ENCODE results near the gene CHST8.
"Not testable (repeated sequence)": the region's sequence is repeated elsewhere in the genome, so short reads cannot be mapped to it uniquely, and the experiment has no call there.

Gene CHST8

GRCh38 chr19:33646306-33646705 is 24.6 kb downstream of the CHST8 start:
- no peaks in the 10 kb centered on the region for H3K36me3 Mint-ChIP-seq
- no peak overlapping the region for H3K27ac Mint-ChIP-seq
- peaks cover 5% of the 10 kb centered on the region for H3K27me3 Mint-ChIP-seq
- H3K4me1 Mint-ChIP-seq (ENCODE audit: low read depth) = peaks cover 2% of the 10 kb centered on the region
- no peaks in the 10 kb centered on the region for H3K9me3 Mint-ChIP-seq (ENCODE audit: low read depth)
- no peak overlapping the region for H3K4me3 Mint-ChIP-seq

GRCh38 chr19:33647146-33647545 is 25.4 kb downstream of the CHST8 start:
- H3K27ac Mint-ChIP-seq = no peak overlapping the region
- H3K4me3 Mint-ChIP-seq = no peak overlapping the region
- H3K27me3 Mint-ChIP-seq = peaks cover 5% of the 10 kb centered on the region
- peaks cover 2% of the 10 kb centered on the region for H3K4me1 Mint-ChIP-seq (ENCODE audit: low read depth)
- H3K9me3 Mint-ChIP-seq (ENCODE audit: low read depth) = no peaks in the 10 kb centered on the region
- no peaks in the 10 kb centered on the region for H3K36me3 Mint-ChIP-seq

- Mint-ChIP-seq H3K27me3 (peaks cover 2% of the 10 kb centered on the region), H3K4me1 (ENCODE audit: low read depth) (peaks cover 2% of the 10 kb centered on the region), H3K36me3 (no peaks in the 10 kb centered on the region), H3K4me3 (no peak overlapping the region), H3K27ac (no peak overlapping the region), H3K9me3 (ENCODE audit: low read depth) (no peaks in the 10 kb centered on the region)
These were observed 28.0 kb downstream of the CHST8 start for GRCh38 chr19:33649627-33650305.

GRCh38 chr19:33653684-33654083 is 31.9 kb downstream of the CHST8 start:
- Mint-ChIP-seq H3K27ac (no peak overlapping the region), H3K27me3 (peaks cover 8% of the 10 kb centered on the region), H3K36me3 (no peaks in the 10 kb centered on the region), H3K4me3 (no peak overlapping the region), H3K9me3 (ENCODE audit: low read depth) (no peaks in the 10 kb centered on the region), H3K4me1 (ENCODE audit: low read depth) (peaks cover 2% of the 10 kb centered on the region)

GRCh38 chr19:33654840-33655508 is 33.2 kb downstream of the CHST8 start:
- H3K4me3 Mint-ChIP-seq = no peak overlapping the region
- peaks cover under 1% of the 10 kb centered on the region for H3K4me1 Mint-ChIP-seq (ENCODE audit: low read depth)
- no peak overlapping the region for H3K27ac Mint-ChIP-seq
- H3K27me3 Mint-ChIP-seq = peaks cover 8% of the 10 kb centered on the region
- no peaks in the 10 kb centered on the region for H3K9me3 Mint-ChIP-seq (ENCODE audit: low read depth)
- no peaks in the 10 kb centered on the region for H3K36me3 Mint-ChIP-seq

- Mint-ChIP-seq H3K27ac (no peak overlapping the region), H3K27me3 (peaks cover 12% of the 10 kb centered on the region), H3K36me3 (no peaks in the 10 kb centered on the region), H3K4me1 (ENCODE audit: low read depth) (no peaks in the 10 kb centered on the region), H3K9me3 (ENCODE audit: low read depth) (no peaks in the 10 kb centered on the region), H3K4me3 (no peak overlapping the region)
These were observed 38.1 kb downstream of the CHST8 start for GRCh38 chr19:33659835-33660234.

- Mint-ChIP-seq H3K4me3 (no peak overlapping the region), H3K27ac (no peak overlapping the region), H3K27me3 (peaks cover 11% of the 10 kb centered on the region), H3K9me3 (ENCODE audit: low read depth) (no peaks in the 10 kb centered on the region), H3K4me1 (ENCODE audit: low read depth) (no peaks in the 10 kb centered on the region), H3K36me3 (no peaks in the 10 kb centered on the region)
These were observed 38.8 kb downstream of the CHST8 start for GRCh38 chr19:33660410-33661124.

GRCh38 chr19:33661336-33661735 is 39.6 kb downstream of the CHST8 start:
- H3K4me3 Mint-ChIP-seq = no peak overlapping the region
- no peaks in the 10 kb centered on the region for H3K36me3 Mint-ChIP-seq
- no peaks in the 10 kb centered on the region for H3K9me3 Mint-ChIP-seq (ENCODE audit: low read depth)
- H3K27me3 Mint-ChIP-seq = peaks cover 8% of the 10 kb centered on the region
- no peaks in the 10 kb centered on the region for H3K4me1 Mint-ChIP-seq (ENCODE audit: low read depth)
- no peak overlapping the region for H3K27ac Mint-ChIP-seq

- no peak overlapping the region for H3K27ac Mint-ChIP-seq
- no peaks in the 10 kb centered on the region for H3K9me3 Mint-ChIP-seq (ENCODE audit: low read depth)
- no peak overlapping the region for H3K4me3 Mint-ChIP-seq
- H3K27me3 Mint-ChIP-seq = peaks cover 7% of the 10 kb centered on the region
- H3K4me1 Mint-ChIP-seq (ENCODE audit: low read depth) = no peaks in the 10 kb centered on the region
- no peaks in the 10 kb centered on the region for H3K36me3 Mint-ChIP-seq
These were observed 40.8 kb downstream of the CHST8 start for GRCh38 chr19:33662391-33663092.

- not testable (repeated sequence) for H3K4me3 Mint-ChIP-seq, H3K27me3 Mint-ChIP-seq, H3K36me3 Mint-ChIP-seq
These were observed 41.6 kb downstream of the CHST8 start for GRCh38 chr19:33663316-33663715.

GRCh38 chr19:33664744-33665143 is 43.0 kb downstream of the CHST8 start:
- Mint-ChIP-seq H3K36me3 (no peaks in the 10 kb centered on the region), H3K27me3 (peaks cover 6% of the 10 kb centered on the region), H3K4me1 (ENCODE audit: low read depth) (no peaks in the 10 kb centered on the region), H3K4me3 (no peak overlapping the region), H3K9me3 (ENCODE audit: low read depth) (no peaks in the 10 kb centered on the region), H3K27ac (no peak overlapping the region)

More at GRCh38 chr19:33663316-33663715, 41.6 kb downstream of the CHST8 start:
- H3K27ac Mint-ChIP-seq; H3K4me1 Mint-ChIP-seq (ENCODE audit: low read depth); H3K9me3 Mint-ChIP-seq (ENCODE audit: low read depth): not testable (repeated sequence)

- H3K27me3 Mint-ChIP-seq = peaks cover 3% of the 10 kb centered on the region
- H3K27ac Mint-ChIP-seq = no peak overlapping the region
- H3K9me3 Mint-ChIP-seq (ENCODE audit: low read depth) = no peaks in the 10 kb centered on the region
- no peaks in the 10 kb centered on the region for H3K36me3 Mint-ChIP-seq
- H3K4me1 Mint-ChIP-seq (ENCODE audit: low read depth) = no peaks in the 10 kb centered on the region
- H3K4me3 Mint-ChIP-seq = no peak overlapping the region
These were observed 44.2 kb downstream of the CHST8 start for GRCh38 chr19:33665776-33666595.

- Mint-ChIP-seq H3K9me3 (ENCODE audit: low read depth) (no peaks in the 10 kb centered on the region), H3K4me3 (no peak overlapping the region), H3K27ac (no peak overlapping the region), H3K36me3 (no peaks in the 10 kb centered on the region), H3K27me3 (peaks cover 3% of the 10 kb centered on the region), H3K4me1 (ENCODE audit: low read depth) (no peaks in the 10 kb centered on the region)
These were observed 45.4 kb downstream of the CHST8 start for GRCh38 chr19:33667141-33667650.

GRCh38 chr19:33667881-33668280 is 46.1 kb downstream of the CHST8 start:
- H3K4me3 Mint-ChIP-seq = no peak overlapping the region
- H3K9me3 Mint-ChIP-seq (ENCODE audit: low read depth) = no peaks in the 10 kb centered on the region
- H3K27me3 Mint-ChIP-seq = peaks cover 6% of the 10 kb centered on the region
- H3K27ac Mint-ChIP-seq = no peak overlapping the region
- no peaks in the 10 kb centered on the region for H3K4me1 Mint-ChIP-seq (ENCODE audit: low read depth)
- no peaks in the 10 kb centered on the region for H3K36me3 Mint-ChIP-seq

All from activated naive CD8-positive, alpha-beta T cell (primary cell).